Vagina (tissue), 2 donors: Measurements from ENCODE around the gene CASTOR2. TPM values are rescaled to one million over a fixed set of nuclear protein-coding genes. Genes with fewer than 3 reads are reported as not detected.

Experiments used
- DNase-seq, 2 donors: peaks; one replicate each; pipeline ENCODE4 v3.0.0-alpha.2; 2017; ENCODE audit errors: extremely low spot score in 2 of 2
- H3K27ac ChIP-seq: fragments of 200-600 bp; sonication (generic); one replicate; pipeline ENCODE4 v1.5.1; 2019
- H3K27me3 ChIP-seq: fragments of 200-600 bp; sonication (generic); one replicate; pipeline ENCODE4 v1.5.1; 2019
- H3K36me3 ChIP-seq, 2 donors: fragments of 200-600 bp; sonication (generic); one replicate each; pipeline ENCODE4 v1.5.1; 2017 to 2019
- H3K4me1 ChIP-seq: fragments of 200-600 bp; sonication (generic); one replicate; pipeline ENCODE4 v1.5.1; 2019
- H3K4me3 ChIP-seq, 2 donors: fragments of 200-600 bp; sonication (generic); 1 replicate in 1 of 2; 2 replicates in 1 of 2; pipeline ENCODE4 v1.5.1; 2016 to 2019
- H3K9me3 ChIP-seq: fragments of 200-600 bp; sonication (generic); one replicate; pipeline ENCODE4 v1.5.1; 2019
- POLR2A ChIP-seq, 2 donors: fragments of 450-650 bp; IDR thresholded peaks; one replicate each; pipeline ENCODE4 v1.6.1; 2017; ENCODE audit warnings: antibody characterized with exemption in 2 of 2, mild to moderate bottlenecking in 2 of 2, moderate library complexity in 2 of 2
- POLR2AphosphoS5 ChIP-seq, 2 donors: sonication (generic); formaldehyde crosslinking; IDR thresholded peaks; one replicate each; pipeline ENCODE4 v1.9.0; 2017; ENCODE audit warnings: antibody characterized with exemption in 2 of 2, mild to moderate bottlenecking in 2 of 2, low read depth in 1 of 2; ENCODE audit not compliant: insufficient read depth in 1 of 2
- intact Hi-C: fragments of 100-400 bp; cut with DNase I; formaldehyde crosslinking; loops from one replicate; pipeline ENCODE4 v1.15.1; 2023
- total RNA-seq: library from RNA; depleted of rRNA; stranded (reverse); fragments of >200 nt; gene quantifications from one replicate; pipeline ENCODE4 v1.2.3, GENCODE V29; 2016
- TF ChIP-seq, protein P1 (sequence below), 3 experiments: fragments of 450-650 bp in 2 of 3; fragments of 200-600 bp in 1 of 3; sonication (generic) in 1 of 3; IDR thresholded peaks; one replicate each; pipeline ENCODE4 v1.5.1; 2017 to 2019; ENCODE audit warnings: antibody characterized with exemption in 3 of 3, mild to moderate bottlenecking in 2 of 3, moderate library complexity in 2 of 3

The CASTOR2 gene
- total RNA-seq, 1 donor from 2014 or later: 40.0 TPM

DNA sequence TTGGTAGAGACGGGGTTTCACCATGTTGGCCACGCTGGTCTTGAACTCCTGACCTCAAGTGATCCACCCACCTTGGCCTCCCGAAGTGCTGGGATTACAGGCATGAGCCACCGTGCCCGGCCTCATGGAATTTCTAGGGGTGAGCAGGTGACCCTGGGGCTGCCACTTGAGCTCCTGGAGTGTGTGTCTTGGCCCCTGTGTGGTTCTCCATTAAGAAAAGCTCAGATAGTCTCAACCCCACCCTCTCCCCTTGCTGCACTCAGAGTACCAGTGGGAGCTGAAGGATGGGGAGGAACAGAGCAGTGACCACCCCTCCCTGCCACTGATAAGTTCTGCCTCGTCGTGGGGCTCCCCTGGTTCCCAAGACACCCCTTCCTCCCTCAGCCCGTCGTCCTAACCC, 63.8 kb downstream of the CASTOR2 start:
- TF ChIP-seq, protein P1, sequence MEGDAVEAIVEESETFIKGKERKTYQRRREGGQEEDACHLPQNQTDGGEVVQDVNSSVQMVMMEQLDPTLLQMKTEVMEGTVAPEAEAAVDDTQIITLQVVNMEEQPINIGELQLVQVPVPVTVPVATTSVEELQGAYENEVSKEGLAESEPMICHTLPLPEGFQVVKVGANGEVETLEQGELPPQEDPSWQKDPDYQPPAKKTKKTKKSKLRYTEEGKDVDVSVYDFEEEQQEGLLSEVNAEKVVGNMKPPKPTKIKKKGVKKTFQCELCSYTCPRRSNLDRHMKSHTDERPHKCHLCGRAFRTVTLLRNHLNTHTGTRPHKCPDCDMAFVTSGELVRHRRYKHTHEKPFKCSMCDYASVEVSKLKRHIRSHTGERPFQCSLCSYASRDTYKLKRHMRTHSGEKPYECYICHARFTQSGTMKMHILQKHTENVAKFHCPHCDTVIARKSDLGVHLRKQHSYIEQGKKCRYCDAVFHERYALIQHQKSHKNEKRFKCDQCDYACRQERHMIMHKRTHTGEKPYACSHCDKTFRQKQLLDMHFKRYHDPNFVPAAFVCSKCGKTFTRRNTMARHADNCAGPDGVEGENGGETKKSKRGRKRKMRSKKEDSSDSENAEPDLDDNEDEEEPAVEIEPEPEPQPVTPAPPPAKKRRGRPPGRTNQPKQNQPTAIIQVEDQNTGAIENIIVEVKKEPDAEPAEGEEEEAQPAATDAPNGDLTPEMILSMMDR (IDR thresholded peaks at IDR 0.05): no peak
- TF ChIP-seq POLR2AphosphoS5 (IDR thresholded peaks at IDR 0.05; ENCODE audit: insufficient read depth in 1 of 2, low read depth in 1 of 2): no peak
- no peak for TF ChIP-seq POLR2A (IDR thresholded peaks at IDR 0.05)
- Histone ChIP-seq H3K27me3 (no peaks in the 10 kb centered on the region), H3K4me1 (no peaks in the 10 kb centered on the region), H3K4me3 (no peak overlapping the region), H3K9me3 (no peaks in the 10 kb centered on the region), H3K27ac (no peak overlapping the region), H3K36me3 (peaks cover 0 to 14% of the 10 kb centered on the region in 2 donors)
- intact Hi-C loops: no loop called here
- DNase-seq: no peak

DNA sequence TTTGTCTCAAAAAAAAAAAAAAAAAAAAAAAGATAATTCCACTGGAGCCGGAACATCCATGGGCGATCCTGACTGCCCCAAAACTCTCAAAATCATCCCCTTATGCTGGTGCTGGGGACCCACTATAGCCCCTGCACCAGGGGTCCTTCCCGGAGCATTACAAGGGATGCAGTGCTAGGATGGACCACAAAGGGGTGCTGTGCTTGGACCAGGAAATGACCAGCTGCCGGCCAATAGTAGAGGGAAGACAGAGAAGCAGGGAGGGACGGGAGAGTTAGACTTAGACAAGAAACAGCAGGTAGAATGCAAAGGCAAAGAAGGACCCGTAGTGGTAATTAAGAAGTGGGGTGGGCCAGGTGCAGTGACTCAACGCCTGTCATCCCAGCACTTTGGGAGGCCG, 68.6 kb downstream of the CASTOR2 start:
- no peaks in the 10 kb centered on the region for H3K9me3 ChIP-seq
- no peak for DNase-seq
- no peaks in the 10 kb centered on the region for H3K27me3 ChIP-seq
- intact Hi-C loops: no loop called here
- H3K4me1 ChIP-seq: no peaks in the 10 kb centered on the region
- no peak overlapping the region for H3K4me3 ChIP-seq
- no peak for TF ChIP-seq POLR2AphosphoS5 (IDR thresholded peaks at IDR 0.05; ENCODE audit: insufficient read depth in 1 of 2, low read depth in 1 of 2)
- TF ChIP-seq, protein P1 (IDR thresholded peaks at IDR 0.05): no peak
- H3K27ac ChIP-seq: no peak overlapping the region
- no peaks in the 10 kb centered on the region for H3K36me3 ChIP-seq

DNA sequence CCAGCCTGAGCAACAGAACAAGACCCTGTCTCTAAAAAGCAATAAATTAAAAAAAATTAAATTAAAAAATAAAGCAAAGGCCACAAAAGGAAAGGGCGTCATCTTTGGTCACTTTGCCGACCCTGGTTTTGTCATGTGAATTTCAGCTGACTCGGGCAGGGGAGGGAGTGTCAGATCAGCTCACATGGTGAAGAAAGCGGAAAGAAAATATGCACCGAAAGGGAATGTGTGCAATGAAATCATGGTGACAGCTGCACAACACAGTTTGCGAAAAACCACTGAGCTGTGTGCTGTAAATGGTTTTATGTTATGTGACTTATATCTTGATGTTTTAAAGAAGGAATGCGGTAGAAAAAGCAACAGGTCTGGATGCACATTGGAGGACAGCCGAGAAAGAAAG, 69.3 kb downstream of the CASTOR2 start:
- DNase-seq: no peak
- TF ChIP-seq POLR2A (IDR thresholded peaks at IDR 0.05) (no peak), POLR2AphosphoS5 (IDR thresholded peaks at IDR 0.05; ENCODE audit: insufficient read depth in 1 of 2, low read depth in 1 of 2) (no peak)
- TF ChIP-seq, protein P1 (IDR thresholded peaks at IDR 0.05): no peak
- Histone ChIP-seq H3K4me3 (no peak overlapping the region), H3K27ac (no peak overlapping the region), H3K4me1 (no peaks in the 10 kb centered on the region), H3K36me3 (no peaks in the 10 kb centered on the region), H3K9me3 (no peaks in the 10 kb centered on the region), H3K27me3 (no peaks in the 10 kb centered on the region)
- intact Hi-C loops: no loop called here

DNA sequence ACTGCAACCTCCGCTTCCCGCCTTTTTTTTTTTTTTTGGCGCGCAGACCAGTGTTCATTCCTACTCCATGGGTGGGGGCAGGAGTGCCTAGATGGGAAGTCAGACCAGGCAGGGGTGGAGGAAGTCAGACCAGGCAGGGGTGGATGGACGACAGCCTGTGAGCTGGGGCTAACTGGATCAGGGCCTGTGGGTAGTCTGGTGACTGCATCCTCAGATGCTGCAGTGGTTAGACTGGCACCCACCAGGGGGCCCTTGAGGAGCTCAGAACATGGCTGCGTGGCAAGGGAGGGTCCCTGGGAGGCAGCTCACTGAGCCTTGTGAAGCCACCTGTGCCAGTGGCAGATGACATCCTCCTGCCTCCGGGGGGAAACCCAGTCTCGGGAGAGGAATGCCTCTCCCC, 74.0 kb downstream of the CASTOR2 start:
- intact Hi-C loops: no loop called here
- TF ChIP-seq POLR2A (IDR thresholded peaks at IDR 0.05) (no peak), POLR2AphosphoS5 (IDR thresholded peaks at IDR 0.05; ENCODE audit: insufficient read depth in 1 of 2, low read depth in 1 of 2) (no peak)
- TF ChIP-seq, protein P1 (IDR thresholded peaks at IDR 0.05): no peak

DNA sequence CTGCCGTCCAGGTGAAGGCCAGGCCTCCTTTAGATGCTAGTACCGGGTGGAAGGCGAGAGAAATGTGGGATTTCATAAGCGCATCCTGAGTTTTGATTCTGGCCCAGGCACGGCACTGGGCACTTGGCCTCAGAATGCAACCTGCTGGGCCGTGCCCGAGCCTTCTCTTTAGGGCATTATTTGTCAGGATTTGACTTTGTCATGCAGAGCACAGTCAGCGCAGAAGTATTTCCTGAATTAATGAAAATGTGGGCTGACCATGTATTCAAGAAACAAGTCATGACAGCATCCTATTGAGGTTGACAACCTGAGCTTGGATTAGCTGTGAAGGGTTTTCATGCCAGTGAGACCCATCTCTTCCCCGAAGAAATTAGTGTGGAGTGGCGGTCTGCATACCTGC, 74.7 kb downstream of the CASTOR2 start:
- TF ChIP-seq POLR2AphosphoS5 (IDR thresholded peaks at IDR 0.05; ENCODE audit: insufficient read depth in 1 of 2, low read depth in 1 of 2) (no peak), POLR2A (IDR thresholded peaks at IDR 0.05) (no peak)
- TF ChIP-seq, protein P1 (IDR thresholded peaks at IDR 0.05): no peak
- peaks cover 27% of the 10 kb centered on the region for H3K4me1 ChIP-seq
- DNase-seq: no peak
- no peak overlapping the region for H3K4me3 ChIP-seq
- no peaks in the 10 kb centered on the region for H3K27me3 ChIP-seq
- H3K27ac ChIP-seq: no peak overlapping the region
- no peaks in the 10 kb centered on the region for H3K36me3 ChIP-seq
- intact Hi-C loops: no loop called here
- no peaks in the 10 kb centered on the region for H3K9me3 ChIP-seq

More for the DNA sequence above, 74.0 kb downstream of the CASTOR2 start:
- DNase-seq: no peak
- Histone ChIP-seq H3K4me3 (no peak overlapping the region), H3K9me3 (no peaks in the 10 kb centered on the region), H3K36me3 (no peaks in the 10 kb centered on the region), H3K4me1 (peaks cover 27% of the 10 kb centered on the region), H3K27ac (no peak overlapping the region), H3K27me3 (no peaks in the 10 kb centered on the region)
